GM19395 (cell line): ENCODE measurements around the gene ZNF319.

Experiments used
- ATAC-seq: cut with Tn5 transposase; IDR thresholded peaks from one replicate; pipeline ENCODE4 v1.9.1; 2021; ENCODE audit warnings: mild to moderate bottlenecking, moderate library complexity; ENCODE audit not compliant: unreplicated experiment

The ZNF319 gene

DNA sequence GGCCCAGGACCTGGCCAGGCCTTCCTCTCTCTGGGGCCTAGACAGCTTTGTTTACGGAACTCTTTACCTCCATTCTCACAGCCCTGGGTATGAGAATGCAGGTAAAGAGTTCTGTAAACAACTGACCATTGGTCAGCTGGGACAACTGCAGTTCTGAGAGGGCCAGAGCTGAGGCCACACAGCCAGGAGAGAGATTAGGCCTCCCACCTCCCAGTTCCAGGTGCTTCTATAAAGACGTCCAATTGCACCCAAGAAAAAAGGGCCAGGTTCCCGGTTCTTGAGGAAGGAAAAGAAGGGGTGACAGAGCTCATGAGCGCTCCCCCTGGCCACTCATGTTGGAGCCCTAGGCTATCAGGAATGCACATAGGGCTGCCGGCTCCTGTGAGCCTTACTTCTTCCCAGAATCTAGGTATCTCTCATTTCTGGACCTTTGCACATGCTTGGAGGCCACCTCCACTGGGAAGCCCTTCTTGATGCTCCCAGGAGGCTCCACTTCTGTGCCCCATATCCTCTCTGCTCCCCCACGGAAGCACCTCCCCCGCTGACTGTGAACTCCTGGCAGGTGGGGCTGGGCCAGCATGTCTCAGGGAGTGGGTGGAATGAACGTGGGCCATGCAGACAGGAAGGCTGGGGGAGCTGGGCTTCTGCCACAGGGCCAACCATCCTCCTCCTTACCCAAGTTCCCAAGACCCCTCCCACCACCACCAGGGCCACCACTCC lies 42.6 kb downstream of the ZNF319 start:
- no peak for ATAC-seq

DNA sequence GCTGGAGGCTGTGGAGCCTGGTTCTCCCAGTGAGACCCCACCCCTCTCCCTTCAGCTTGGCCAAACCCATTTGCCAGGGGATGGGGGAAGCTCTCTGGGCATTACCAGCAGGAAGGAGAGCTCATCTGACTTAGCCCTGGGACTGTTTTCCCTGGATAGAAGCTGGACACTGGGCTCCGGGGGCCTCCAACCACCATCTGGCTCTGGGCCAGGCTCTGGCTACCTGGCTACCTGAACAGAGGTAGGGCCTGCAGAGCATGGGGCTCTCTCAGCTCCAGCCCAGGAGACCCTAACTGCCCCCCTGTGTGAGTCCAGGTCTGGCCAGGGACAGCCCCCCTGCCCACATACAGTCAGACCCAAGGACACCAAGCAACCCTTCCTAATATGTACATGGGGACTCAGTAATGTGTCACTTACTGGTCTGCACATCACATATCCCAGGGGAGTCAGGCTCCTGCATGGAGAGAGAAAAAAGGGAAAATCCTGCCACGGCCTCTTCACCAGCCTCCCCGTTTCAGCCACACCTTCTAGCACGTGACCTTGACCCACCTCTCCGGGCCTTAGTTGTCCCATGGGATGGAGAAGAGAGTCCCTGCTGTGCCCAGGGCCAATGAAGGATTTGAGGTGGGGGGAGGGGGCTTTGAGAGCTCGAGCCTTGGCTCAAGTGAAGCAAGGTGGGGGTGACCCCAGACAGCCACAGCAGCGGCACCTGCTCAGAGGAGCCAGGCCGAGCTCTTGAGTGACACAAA lies 43.4 kb downstream of the ZNF319 start:
- ATAC-seq = no peak

DNA sequence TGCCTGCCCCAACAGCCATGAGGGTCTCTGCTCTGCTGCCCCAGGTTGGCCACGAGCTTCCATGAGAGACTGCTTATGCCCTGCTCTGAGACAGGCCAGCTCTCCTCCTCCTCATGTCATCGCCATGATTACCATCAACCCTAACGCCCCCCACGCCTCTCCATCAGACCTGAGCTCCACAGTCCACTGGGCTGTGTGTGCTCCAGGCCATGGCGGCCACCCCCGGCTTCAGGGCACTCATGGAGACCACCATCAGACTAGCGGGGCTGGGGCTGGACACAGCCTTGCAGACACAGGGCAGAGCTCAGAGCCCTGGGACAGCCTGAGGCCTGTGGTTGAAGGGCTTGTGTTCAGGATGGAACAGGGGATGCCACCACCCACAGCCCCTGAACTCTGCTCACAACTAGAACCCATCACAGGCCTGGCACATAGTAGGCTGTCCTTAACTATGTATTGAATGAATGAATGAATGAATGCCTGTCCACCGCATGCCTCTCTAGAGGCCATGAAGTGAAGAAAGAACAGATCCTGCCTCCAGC lies 44.1 kb downstream of the ZNF319 start:
- no peak for ATAC-seq

DNA sequence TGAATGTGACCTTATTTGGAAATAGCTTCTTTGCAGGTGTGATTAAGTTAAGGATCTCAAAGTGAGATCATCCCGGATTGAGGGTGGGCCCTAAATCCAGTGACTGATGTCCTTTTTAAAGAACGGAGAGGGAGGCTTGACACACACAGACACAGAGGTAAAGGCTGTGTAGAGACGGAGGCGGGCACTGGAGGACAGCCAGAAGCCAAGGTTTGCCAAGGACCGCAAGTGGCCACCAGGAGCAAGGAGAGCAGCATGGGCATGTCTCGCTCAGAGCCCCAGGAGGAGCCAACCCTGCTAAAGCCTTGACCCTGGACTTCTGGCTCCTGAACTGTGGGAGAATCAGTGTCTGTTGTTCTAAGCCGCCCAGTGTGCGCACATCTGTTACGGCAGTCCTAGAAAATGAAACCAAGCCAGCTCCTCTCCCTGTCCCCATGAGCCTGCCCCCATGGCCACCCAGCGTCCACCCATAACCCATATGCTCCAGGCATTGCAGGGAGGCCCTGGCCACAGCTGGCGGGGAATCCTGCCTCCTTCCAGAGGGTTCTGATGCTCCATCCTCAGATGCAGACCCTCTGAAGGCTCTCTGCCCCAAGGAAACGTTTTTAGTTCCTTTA lies 44.8 kb downstream of the ZNF319 start:
- ATAC-seq = no peak

DNA sequence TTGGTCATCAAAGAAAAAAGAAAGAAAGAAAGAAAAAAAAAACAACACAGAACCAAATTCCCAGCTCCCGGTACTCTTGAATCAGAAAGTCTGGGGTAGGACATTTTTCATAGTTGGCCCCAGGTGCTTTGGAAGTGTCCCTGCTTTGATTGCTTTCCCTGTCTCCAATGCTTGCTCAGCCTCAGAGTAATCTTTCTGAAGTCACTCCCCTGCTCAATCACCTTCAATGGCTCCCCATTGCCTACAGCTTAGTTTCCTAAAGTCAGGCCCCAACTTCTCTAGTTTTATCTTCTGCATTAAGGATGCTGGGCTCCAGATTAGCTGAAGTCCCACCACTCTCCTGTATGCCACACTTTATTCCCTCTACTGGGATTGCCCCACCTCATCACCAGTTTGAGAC lies 46.6 kb downstream of the ZNF319 start:
- ATAC-seq = no peak

DNA sequence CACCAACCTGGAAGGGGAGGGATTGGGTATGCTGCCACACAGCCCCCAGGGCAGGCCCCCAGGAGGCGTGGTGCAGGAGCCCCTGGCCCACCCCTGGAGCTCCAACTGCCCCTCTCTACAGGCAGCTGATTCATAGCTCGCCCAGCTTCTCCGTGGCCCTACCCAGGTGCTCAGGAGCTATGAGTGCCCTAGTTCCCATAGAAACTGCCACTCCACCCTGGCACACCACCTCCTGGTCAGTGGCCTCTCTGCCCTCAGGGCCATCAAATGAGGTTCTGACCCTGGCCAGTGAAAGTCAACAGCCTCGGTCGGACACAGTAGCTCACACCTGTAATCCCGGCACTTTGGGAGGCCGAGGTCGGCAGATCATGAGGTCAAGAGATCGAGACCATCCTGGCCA lies 47.6 kb downstream of the ZNF319 start:
- no peak for ATAC-seq

DNA sequence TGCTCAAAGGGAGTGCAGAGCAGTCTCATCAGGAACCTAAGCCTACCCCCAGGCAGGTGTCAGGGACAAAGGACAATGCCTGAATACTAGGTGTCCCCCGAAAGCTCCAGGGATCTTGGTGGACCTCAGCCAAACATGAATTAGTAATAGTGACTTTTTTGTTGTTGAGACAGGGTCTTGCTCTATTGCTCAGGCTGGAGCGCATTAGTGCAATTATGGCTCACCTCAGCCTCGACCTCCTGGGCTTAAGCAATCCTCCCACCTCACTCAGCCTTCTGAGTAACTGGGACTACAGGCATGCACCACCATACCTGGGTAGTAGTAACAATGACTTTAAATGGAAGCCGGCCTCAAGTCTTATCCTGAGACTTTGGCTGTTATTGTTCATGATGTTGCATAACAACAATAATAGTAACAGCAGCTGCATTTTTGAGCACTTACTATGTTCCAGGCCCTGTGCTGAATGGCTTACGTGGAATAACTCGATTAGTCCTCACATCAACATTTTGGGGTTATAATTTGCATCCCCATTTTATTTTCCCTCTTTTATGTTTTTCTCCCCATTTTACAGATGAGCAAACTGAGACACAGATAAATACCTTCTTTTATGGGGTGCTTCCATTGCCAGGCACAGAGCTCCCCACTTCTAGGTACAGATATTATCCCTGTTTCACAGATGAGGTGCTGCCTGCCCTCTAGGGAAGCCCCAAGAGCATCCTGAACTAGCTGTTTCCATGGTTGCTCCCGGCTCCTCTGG lies 49.1 kb downstream of the ZNF319 start:
- ATAC-seq = no peak

DNA sequence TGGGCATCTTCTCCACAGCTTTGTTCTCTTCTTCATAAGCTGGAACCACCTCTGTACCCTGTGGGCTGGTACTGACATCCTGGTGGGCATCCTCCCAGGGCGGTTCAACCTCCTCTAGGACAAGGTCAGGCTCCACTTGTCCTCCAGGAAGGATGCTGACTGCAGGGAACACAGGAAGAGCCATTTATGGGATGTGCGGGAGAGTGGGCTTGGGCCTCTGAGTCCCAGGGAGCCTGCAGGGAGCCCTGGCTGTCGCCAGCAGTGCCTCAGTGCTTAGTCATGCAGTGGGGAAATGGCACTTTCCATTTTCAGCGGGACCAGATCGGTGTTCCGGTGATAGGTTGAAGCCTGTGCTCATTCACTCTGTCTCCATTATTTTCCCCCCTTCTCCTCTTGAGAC lies 50.1 kb downstream of the ZNF319 start:
- no peak for ATAC-seq

DNA sequence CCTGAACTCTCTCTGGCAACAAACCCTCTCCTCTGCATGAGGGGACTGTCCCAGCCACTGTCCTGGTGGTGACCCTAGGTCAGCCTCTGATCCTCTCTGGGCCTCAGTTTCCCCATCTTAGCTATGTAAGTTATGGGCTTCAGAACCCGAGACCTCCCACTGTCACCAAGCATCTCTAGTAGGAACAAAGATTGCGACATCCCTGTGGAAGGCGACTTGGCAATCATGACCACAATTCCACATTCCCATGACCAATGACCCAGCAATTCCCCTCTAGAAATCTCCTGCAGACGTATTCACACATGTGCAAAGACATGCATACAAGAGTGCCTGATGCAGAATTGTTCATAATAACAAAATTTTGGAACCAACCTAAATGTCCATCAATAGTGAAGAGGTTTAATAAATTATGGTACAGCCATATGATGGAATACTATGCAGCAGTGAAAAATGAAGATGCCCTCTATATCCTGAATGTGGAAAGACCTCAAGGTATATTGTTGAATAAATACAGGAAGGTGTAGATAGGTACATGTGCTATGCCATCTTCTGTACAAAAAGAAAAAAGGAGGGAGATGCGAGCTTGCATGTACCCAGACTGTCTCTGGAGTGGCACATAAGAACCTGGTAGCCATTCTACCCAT lies 50.8 kb downstream of the ZNF319 start:
- ATAC-seq = no peak

DNA sequence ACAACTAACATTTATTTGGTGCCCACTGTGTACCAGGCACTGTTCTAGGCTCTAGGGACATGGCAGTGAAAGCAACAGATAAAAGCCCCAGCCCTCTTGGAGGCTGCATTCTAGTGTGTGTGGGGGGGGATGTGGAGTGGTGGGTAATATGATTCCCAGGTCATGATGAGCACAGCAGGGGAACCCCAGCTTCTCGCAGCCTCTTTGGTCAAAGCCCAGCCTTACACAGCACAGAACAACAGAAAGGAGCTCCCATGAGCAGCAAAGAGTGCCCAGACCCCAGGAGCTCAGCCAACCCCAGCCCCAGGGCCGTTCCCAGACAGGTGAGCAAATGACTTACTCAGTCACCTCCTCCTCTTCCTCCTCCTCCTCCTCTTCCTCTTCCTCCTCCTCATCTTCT lies 51.5 kb downstream of the ZNF319 start:
- no peak for ATAC-seq

DNA sequence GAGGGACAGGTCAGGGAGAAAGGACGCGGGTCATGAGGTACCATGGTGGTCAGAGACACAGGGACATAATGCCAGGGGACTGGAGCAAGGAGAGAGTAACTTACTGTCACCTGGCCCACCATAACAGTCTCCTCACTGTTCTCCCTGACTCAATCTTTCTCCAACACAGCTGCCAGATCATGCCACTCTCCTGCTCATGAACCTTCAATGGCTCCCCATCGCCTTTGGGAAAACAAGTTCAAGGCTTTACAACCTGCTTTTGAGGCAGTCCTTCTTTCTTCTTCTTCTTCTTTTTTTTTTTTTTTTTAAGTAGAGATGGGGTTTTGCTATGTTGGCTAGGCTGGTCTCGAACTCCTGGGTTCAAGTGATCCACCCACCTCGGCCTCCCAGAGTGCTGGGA lies 52.4 kb downstream of the ZNF319 start:
- ATAC-seq = no peak

DNA sequence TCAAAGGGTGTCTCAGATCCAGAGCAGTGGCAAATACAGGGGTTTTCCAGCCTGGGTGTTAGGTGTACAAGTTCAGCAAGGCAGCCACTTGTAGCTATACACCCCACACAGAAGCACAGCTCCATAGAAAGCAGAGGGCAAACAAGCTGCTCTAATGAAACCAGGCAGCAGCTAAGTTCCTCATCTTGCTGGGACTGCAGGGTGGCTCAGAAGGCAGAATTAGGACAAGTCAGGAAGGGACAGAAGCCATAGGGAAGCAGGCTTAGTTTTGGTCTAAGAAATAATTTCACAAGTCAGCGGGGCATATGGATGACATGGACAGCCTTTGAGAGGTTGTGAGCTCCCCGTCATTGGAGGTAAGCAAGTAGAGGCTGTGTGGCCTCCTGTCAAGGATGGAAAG lies 53.2 kb downstream of the ZNF319 start:
- ATAC-seq = no peak

DNA sequence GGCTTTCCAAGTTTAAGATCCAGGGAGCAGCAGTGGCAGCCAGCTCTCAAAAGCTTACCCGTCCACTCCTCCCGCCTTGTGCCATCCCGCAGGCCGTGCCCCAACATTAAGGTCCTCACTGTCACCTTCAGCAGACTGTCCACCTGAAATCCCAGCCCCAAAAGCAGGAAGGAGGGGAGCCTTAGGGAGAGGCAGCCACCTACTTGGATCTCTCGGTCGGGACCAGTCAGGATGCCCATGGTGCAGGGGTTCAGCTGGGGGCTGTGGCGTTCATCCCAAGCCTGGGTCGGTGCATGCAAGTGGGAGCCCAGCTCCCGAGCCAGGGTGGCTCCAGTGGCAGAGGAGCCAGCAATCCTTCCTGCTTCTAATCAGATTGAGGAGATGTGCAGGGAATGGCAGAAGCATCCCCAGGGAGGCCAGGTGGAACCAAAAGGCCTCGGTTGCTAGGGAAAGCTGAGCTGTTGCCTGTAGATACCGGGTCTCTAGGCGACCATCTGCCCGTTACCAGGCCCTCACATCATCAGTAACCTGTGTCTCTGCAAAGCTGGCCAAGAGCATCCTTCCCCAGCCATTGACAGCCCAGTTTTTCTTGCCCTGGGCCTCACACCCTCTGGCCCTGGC lies 54.2 kb downstream of the ZNF319 start:
- ATAC-seq = no peak

DNA sequence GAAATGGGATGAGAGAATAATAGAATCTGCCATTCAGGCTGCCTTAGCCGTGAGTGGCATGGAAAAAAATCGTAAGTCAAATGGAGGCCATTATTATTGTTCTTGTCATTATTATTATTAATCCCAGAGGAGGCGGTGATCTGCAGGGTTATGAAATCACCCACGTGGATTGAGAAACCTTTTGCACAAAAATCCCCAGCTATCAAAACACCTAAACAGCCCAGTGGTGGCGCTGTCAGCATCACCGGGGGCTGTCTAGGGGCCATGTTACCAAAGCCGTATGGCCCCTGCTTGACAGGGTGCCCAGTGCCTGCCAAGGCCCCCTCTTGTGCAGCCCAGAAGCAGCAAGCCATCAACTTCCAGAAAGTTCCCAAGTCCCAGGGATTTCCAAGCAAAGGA lies 54.7 kb downstream of the ZNF319 start:
- ATAC-seq = no peak

DNA sequence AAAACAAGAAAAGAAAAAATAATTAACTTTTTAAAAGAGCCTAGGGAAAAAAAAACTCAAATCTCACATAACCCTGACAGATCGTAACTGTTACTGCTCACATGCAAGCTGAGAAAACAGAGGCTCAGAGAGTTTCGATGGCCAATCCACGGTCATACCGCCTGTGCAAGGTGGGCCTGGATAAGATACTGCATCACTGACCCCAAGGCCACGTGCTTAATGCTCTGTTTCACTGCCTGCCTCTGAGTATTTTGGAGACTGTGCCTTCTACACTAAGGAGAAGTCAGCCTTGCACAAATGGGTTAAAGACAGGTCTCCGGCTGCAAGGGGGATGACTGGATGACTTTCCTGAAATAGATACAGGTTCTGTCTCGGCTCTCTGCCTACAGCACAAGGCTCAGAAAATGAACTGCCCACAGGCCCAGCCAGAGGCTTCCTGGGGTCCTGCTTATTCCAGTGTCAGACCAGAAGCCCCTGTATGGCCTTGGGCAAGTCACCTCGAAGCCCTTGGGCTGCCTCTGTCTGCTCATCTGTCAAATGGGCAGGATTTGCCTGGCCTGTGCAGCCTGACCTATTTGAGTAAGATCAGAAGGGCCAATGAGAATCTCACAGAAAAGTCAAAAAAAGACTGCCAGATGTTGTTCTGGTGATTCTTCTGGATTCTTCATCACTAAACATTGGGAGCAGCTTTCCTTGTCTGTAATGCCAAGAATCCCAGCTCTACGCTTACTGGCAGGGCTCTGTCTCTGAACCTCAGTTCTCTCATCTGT lies 55.3 kb downstream of the ZNF319 start:
- no peak for ATAC-seq
